Fibroblast of lung (primary cell): ENCODE results near the gene SPTLC1. TPM values are rescaled to one million over a fixed set of nuclear protein-coding genes. Genes with fewer than 3 reads are reported as not detected.

Source experiments
- DNase-seq, 2 donors: peaks; one replicate each; pipeline versions ENCODE4 v3.0.0 to v3.0.0-alpha.2; 2010; ENCODE audit warnings: low read depth in 2 of 2
- H2AFZ ChIP-seq: 2 replicates; pipeline ENCODE4 v1.5.1; 2012; ENCODE audit warnings: low read length, control low read depth, inconsistent platforms
- H3K27ac ChIP-seq: 2 replicates; pipeline ENCODE4 v1.5.1; 2011; ENCODE audit warnings: low read length, control low read depth; ENCODE audit not compliant: insufficient read depth
- H3K27me3 ChIP-seq: 2 replicates; pipeline ENCODE4 v1.5.1; 2011; ENCODE audit warnings: mild to moderate bottlenecking, low read length; ENCODE audit not compliant: control insufficient read depth, insufficient read depth
- H3K36me3 ChIP-seq: 2 replicates; pipeline ENCODE4 v1.5.1; 2011; ENCODE audit warnings: low read length; ENCODE audit not compliant: control insufficient read depth, insufficient read depth
- H3K4me1 ChIP-seq: 2 replicates; pipeline ENCODE4 v1.5.1; 2011; ENCODE audit warnings: low read length; ENCODE audit not compliant: control insufficient read depth, insufficient read depth; ENCODE audit errors: extremely low read depth
- H3K4me2 ChIP-seq: 2 replicates; pipeline ENCODE4 v1.5.1; 2011; ENCODE audit warnings: low read length, control low read depth; ENCODE audit not compliant: insufficient read depth; ENCODE audit errors: extremely low read depth
- H3K4me3 ChIP-seq, 4 experiments: fragments of 200-600 bp in 1 of 4; sonication (generic) in 1 of 4; replicated peaks in 1 of 4; 2 replicates each; pipeline ENCODE4 v1.5.1; 2011 to 2016; ENCODE audit warnings: low read length in 4 of 4, low read depth in 3 of 4, mild to moderate bottlenecking in 3 of 4, control low read depth in 2 of 4, inconsistent platforms in 1 of 4, mixed read lengths in 1 of 4; ENCODE audit not compliant: insufficient read depth in 1 of 4; ENCODE audit errors: control extremely low read depth in 1 of 4
- H3K79me2 ChIP-seq: 2 replicates; pipeline ENCODE4 v1.5.1; 2012; ENCODE audit warnings: mild to moderate bottlenecking, low read length, inconsistent platforms; ENCODE audit not compliant: control insufficient read depth, insufficient read depth
- H3K9ac ChIP-seq: 2 replicates; pipeline ENCODE4 v1.5.1; 2011; ENCODE audit warnings: mild to moderate bottlenecking, low read length, control low read depth; ENCODE audit not compliant: insufficient read depth
- H3K9me3 ChIP-seq: 2 replicates; pipeline ENCODE4 v1.5.1; 2012; ENCODE audit warnings: low read depth, low read length; ENCODE audit not compliant: control insufficient read depth, insufficient read depth
- H4K20me1 ChIP-seq: 2 replicates; pipeline ENCODE4 v1.5.1; 2011; ENCODE audit warnings: low read length; ENCODE audit not compliant: control insufficient read depth, insufficient read depth; ENCODE audit errors: extremely low read depth
- CTCF ChIP-seq, 2 donors: IDR thresholded peaks in 1 of 2; conservative IDR thresholded peaks in 1 of 2; 1 replicate in 1 of 2; 2 replicates in 1 of 2; pipeline ENCODE4 v1.5.1; 2011 to 2012; ENCODE audit warnings: low read length in 2 of 2, control low read depth in 1 of 2, inconsistent platforms in 1 of 2, low read depth in 1 of 2, mild to moderate bottlenecking in 1 of 2
- EZH2 ChIP-seq: IDR thresholded peaks from 2 replicates; pipeline ENCODE4 v1.5.1; 2012; ENCODE audit warnings: low read length, control low read depth, mild to moderate bottlenecking; ENCODE audit errors: missing control alignments
- polyA plus RNA-seq, 2 donors: library from polyadenylated mRNA; depleted of rRNA in 1 of 2; stranded (reverse) in 1 of 2; unstranded in 1 of 2; fragments of >200 nt; gene quantifications; 2 replicates each; pipeline ENCODE4 v1.2.1, GENCODE V29; 2011 to 2012; ENCODE audit warnings: missing spikeins in 1 of 2
- total RNA-seq: library from RNA; depleted of rRNA; stranded (reverse); fragments of >200 nt; gene quantifications from 2 replicates; pipeline ENCODE4 v1.2.1, GENCODE V29; 2014

The SPTLC1 gene
- total and polyA plus RNA-seq, 2 donors (not counting 1 experiment from before 2014, with no cell fraction given) = 97.8 to 138 TPM

DNA sequence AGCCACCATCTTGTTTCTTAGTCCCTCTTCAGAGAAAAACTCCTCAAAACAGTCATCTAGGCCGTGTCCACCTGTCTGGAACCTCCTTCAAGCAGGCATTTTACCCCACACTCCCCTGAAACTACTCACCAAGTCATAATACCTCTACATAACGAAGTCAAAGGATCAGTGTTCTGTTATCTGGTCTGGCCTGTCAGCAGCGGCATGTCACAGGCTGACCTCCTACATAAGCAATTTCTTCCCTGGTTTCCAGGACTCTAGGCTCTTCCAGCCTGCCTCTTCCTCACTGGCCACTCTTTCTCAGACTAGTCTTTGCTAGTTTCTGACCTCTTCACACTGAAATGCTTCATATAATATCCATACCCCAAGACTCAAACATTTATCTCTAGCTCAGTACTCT lies 72.2 kb downstream of the SPTLC1 start:
- no peak overlapping the region for H3K27ac ChIP-seq
- H3K9me3 ChIP-seq = no peaks in the 10 kb centered on the region
- H3K79me2 ChIP-seq = no peaks in the 10 kb centered on the region
- no peaks in the 10 kb centered on the region for H4K20me1 ChIP-seq
- H3K4me3 ChIP-seq = no peak overlapping the region
- H3K9ac ChIP-seq = no peak overlapping the region
- no peak for TF ChIP-seq EZH2
- no peak overlapping the region for H3K4me2 ChIP-seq
- H3K27me3 ChIP-seq = no peaks in the 10 kb centered on the region
- peaks cover 16% of the 10 kb centered on the region for H3K36me3 ChIP-seq
- no peak for DNase-seq
- no peaks in the 10 kb centered on the region for H3K4me1 ChIP-seq
- H2AFZ ChIP-seq = no peak overlapping the region

DNA sequence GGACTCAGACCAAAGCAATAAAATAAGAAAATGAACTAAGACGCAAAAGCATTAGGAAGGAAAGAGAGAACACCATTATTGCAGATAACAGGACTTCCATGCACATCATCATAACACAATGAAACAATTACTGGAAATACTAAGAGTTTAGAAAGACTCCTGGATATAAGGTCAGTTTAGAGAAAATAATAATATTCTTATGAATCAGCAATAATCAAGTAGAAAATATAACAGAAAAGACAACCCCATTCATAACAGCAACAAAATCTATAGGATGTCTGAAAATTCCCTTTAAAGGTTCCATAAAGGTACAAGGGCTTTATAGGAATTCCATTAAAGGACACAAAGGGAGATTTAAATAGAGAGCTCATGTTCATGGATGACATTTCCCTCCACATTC lies 73.0 kb downstream of the SPTLC1 start:
- peaks cover 19% of the 10 kb centered on the region for H3K36me3 ChIP-seq
- TF ChIP-seq EZH2 (no peak), CTCF (conservative IDR thresholded peaks at IDR 0.05 in 1 of 2, IDR thresholded peaks at IDR 0.05 in 1 of 2; ENCODE audit: low read depth in 1 of 2, low read length in 2 of 2) (no peak)
- H3K9me3 ChIP-seq = no peaks in the 10 kb centered on the region
- H3K79me2 ChIP-seq = no peaks in the 10 kb centered on the region
- H3K4me3 ChIP-seq = no peak overlapping the region
- H3K27ac ChIP-seq = no peak overlapping the region
- no peaks in the 10 kb centered on the region for H3K4me1 ChIP-seq
- no peaks in the 10 kb centered on the region for H4K20me1 ChIP-seq
- no peak overlapping the region for H2AFZ ChIP-seq
- DNase-seq = no peak
- no peaks in the 10 kb centered on the region for H3K27me3 ChIP-seq
- no peak overlapping the region for H3K4me2 ChIP-seq
- H3K9ac ChIP-seq = no peak overlapping the region

DNA sequence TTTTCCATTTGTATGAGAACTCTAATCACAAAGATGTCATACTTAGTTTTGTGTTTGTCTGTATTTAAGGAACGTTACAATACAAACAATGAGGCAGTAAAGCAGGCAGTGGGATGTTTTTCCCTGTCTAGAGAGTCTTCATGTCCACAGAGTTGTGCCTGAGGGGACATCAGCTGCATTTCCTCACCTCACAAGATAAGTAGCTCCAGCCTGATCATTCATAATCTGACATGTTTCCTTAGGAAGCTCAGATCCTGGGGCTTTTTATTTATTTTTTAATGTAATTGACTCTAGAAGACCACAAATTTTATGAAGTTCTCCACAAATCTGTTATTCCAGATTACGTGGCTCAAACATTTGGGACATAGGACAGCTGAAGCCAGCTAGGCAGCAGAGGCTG lies 78.5 kb downstream of the SPTLC1 start:
- no peak overlapping the region for H3K4me3 ChIP-seq
- no peaks in the 10 kb centered on the region for H3K9me3 ChIP-seq
- H3K79me2 ChIP-seq = no peaks in the 10 kb centered on the region
- H3K4me1 ChIP-seq = peaks cover 5% of the 10 kb centered on the region
- no peaks in the 10 kb centered on the region for H3K27me3 ChIP-seq
- no peak overlapping the region for H2AFZ ChIP-seq
- peaks cover 12% of the 10 kb centered on the region for H3K36me3 ChIP-seq
- peak in 1 of 2 donors; percentile 12 for DNase-seq
- TF ChIP-seq CTCF (conservative IDR thresholded peaks at IDR 0.05 in 1 of 2, IDR thresholded peaks at IDR 0.05 in 1 of 2; ENCODE audit: low read depth in 1 of 2, low read length in 2 of 2) = no peak
- no peak for TF ChIP-seq EZH2
- H4K20me1 ChIP-seq = no peaks in the 10 kb centered on the region
- H3K4me2 ChIP-seq = no peak overlapping the region
- no peak overlapping the region for H3K27ac ChIP-seq
- no peak overlapping the region for H3K9ac ChIP-seq
